Hindlimb muscle (tissue), 1 donor: ENCODE results near the gene LHX6. TPM values are rescaled to one million over a fixed set of nuclear protein-coding genes. Genes with fewer than 3 reads are reported as not detected.

Source experiments
- DNase-seq: peaks from one replicate; pipeline ENCODE4 v3.0.0-alpha.2; 2013
- polyA plus RNA-seq: library from polyadenylated mRNA; unstranded; fragments of 120-200 nt; gene quantifications from one replicate; pipeline ENCODE4 v1.2.1, GENCODE V29; 2013; ENCODE audit not compliant: insufficient read length

LHX6 gene
- polyA plus RNA-seq, 1 donor, result 7.7 TPM

GRCh38 chr9:122215663-122216062, 13.1 kb downstream of the LHX6 start:
- no peak for DNase-seq

- no peak for DNase-seq
These were observed 14.2 kb downstream of the LHX6 start for GRCh38 chr9:122214507-122214906.

GRCh38 chr9:122213589-122214413, 15.0 kb downstream of the LHX6 start:
- no peak for DNase-seq

DNA sequence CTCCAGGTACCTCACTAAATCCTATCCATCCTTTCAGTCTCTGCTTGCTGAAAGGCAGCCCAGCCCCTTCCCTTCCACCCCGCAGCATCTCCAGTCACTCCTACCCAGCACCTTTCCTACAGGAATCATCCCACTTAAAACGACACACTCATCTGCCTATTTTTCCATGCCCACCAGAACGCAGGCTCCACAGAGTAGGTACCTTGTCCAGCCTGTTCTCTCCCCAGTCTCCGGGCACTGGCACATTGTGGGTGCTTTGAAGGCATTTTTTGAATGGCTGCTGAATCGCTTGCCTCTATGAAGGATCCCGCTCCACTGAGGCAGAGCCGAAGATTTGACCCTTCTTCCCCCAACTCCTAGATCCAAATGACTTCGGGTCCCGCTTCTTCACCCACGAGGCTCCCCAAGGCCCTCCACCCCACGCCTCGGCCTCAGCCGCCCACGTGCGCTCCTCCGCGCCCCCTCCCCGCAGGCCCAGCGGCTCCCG, 15.6 kb downstream of the LHX6 start:
- no peak for DNase-seq

DNA sequence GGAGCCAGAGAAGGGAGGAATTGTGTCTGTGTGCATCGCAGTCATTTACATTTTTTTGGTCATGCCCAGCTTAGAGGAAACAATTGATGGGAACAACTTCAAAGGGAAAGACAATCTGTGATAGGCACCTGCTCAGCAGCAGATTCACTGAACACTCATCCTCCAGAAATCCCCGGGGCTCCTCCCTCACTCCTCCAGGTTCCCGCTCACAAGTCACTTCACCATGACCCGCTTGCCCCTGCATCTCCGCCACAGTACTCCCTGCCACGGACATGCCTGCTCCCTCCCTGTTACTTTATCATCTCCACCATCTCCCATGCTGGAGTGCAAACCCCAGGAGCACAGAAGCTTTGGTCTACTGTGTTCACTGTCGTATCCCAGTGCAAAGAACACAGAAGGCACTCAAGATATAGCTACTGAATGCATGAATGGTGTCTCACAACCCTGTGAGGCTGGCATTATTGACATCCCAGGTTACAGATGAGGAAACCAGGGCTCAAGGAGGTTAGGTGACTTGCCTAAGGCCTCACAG, 16.2 kb downstream of the LHX6 start:
- no peak for DNase-seq

GRCh38 chr9:122209451-122209850, 19.3 kb downstream of the LHX6 start:
- DNase-seq, result no peak

- no peak for DNase-seq
These were observed 21.7 kb downstream of the LHX6 start for GRCh38 chr9:122207096-122207495.

- DNase-seq, result no peak
These were observed 22.4 kb downstream of the LHX6 start for GRCh38 chr9:122206118-122207046.

- no peak for DNase-seq
These were observed 23.6 kb downstream of the LHX6 start for GRCh38 chr9:122205176-122205575.

DNA sequence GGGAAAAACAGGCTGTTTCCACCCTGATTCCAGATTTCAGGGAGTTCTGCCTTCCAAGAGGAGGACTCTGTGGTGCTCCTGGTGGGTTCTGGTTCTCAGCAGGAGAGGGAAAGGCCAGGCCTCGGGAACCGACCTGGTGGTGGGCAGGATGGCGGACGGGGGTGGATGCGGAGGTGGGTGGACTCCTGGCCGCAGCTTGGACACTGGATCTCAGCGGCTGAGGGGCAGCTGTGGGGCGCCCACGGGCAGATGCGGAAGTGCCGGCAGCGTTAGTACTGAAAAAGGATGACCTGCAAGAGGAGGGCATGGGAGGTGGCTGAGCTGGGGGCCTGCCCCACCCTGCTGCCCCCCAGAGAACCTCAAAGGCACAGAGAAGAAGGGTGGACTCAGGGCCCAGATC, 24.3 kb downstream of the LHX6 start:
- no peak for DNase-seq

GRCh38 chr9:122204055-122204454, 24.7 kb downstream of the LHX6 start:
- DNase-seq, result peak; percentile 45

- no peak for DNase-seq
These were observed 26.6 kb downstream of the LHX6 start for GRCh38 chr9:122202111-122202510.

GRCh38 chr9:122201641-122202040, 27.1 kb downstream of the LHX6 start:
- no peak for DNase-seq

- DNase-seq, result peak; percentile 41
These were observed 27.7 kb downstream of the LHX6 start for GRCh38 chr9:122200960-122201595.

- no peak for DNase-seq
These were observed 30.9 kb downstream of the LHX6 start for GRCh38 chr9:122197882-122198281.

DNA sequence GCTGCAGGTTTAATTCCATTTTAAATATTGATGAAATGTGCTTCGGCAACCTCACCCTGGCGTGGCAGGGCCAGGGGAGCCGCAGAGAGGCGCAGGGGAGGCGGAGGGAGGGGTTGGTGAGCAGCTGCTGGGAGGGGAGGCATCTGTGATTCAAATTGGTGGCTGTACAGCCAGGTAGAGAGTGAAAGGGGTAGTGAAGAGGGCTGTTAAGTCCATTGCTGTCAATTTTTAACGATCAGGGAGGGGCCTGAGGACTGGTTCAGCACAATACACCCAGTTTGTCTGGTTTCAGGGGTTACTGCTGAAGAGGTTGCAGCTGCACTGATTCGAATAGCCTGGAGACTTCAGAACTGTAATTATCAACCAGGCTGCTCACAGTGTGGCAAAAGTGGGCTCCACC, 31.3 kb downstream of the LHX6 start:
- DNase-seq, result no peak

- DNase-seq, result no peak
These were observed 32.9 kb downstream of the LHX6 start for GRCh38 chr9:122195875-122196274.

DNA sequence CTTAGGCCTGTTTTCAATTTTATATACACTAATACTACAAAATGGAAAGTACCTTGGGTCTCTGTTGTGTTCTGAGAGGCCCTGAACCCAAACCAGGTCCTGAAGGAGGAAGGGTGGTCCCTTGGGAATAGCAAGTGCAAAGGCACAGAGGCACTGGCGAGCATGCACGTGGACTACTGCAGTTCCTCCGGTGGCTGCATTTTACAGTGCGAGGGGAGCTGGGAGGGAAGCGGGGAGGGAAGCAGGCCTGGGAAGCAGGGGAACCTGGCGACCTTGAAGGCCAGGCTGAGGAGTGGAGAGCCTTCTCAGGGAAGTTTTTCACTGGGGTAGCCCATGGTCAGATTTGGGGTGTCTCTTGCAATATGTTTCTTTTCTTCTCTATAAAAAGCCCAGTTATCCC, 35.1 kb downstream of the LHX6 start:
- no peak for DNase-seq

DNA sequence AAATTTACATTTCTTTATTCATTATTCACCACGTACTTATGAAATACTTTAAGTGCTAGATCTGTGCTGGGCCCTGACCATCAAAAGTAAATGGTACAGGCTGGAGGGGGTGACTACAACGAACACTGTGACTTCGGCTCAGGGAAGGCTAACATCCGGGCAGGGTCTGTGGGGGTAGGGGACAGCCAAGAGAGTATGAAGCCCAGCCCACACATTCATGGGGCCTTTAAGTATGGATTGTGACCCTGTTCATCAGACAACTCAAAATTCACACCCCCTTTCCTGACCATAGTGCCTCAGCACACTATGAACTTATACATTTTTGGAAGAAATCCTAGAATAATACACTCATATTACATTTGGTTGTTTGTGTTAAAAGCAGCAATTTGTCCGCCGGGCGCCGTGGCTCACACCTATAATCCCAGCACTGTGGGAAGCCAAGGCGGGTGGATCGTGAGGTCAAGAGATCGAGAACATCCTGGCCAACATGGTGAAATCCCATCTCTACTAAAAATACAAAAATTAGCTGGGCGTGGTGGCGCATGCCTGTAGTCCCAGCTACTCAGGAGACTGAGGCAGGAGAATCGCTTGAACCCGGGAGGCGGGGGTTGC, 35.7 kb downstream of the LHX6 start:
- no peak for DNase-seq

- no peak for DNase-seq
These were observed 36.4 kb downstream of the LHX6 start for GRCh38 chr9:122192261-122192875.

DNA sequence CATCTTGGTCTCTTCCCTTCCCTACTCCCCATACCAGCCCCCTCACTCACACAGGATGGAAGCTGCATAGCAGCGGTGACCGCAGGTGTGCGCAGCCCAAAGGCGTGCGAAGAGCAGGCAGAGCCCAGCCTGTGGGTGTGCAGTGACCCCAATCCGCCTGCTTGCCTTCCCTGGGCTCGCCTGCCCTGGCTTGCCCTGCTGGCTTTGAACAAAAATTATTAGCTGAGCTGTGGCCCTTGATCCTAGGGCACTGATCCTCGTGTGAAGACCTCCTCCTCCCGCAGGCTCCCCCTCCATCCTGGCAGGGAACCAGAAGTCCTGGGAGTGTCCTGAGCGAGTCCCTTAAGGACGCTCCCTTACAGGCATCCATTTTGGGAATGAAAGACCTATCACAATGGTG, 37.2 kb downstream of the LHX6 start:
- no peak for DNase-seq
